Thyroid gland (tissue), 4 donors: ENCODE data around the gene CAMK2G. TPM values are rescaled to one million over a fixed set of nuclear protein-coding genes. Genes with fewer than 3 reads are reported as not detected.

Experiments used
- DNase-seq, 2 donors: peaks; one replicate each; pipeline ENCODE4 v3.0.0-alpha.2; 2019
- H3K27ac ChIP-seq, 3 donors: fragments of 200-600 bp; sonication (generic); 1 replicate in 2 of 3; 2 replicates in 1 of 3; pipeline ENCODE4 v1.5.1; 2016 to 2019; ENCODE audit warnings: mild to moderate bottlenecking in 1 of 3, moderate library complexity in 1 of 3
- H3K27me3 ChIP-seq: fragments of 200-600 bp; sonication (generic); one replicate; pipeline ENCODE4 v1.5.1; 2019
- H3K36me3 ChIP-seq, 2 donors: fragments of 200-600 bp; sonication (generic); one replicate each; pipeline ENCODE4 v1.5.1; 2016 to 2019
- H3K4me1 ChIP-seq, 2 donors: fragments of 200-600 bp; sonication (generic); one replicate each; pipeline ENCODE4 v1.5.1; 2017 to 2019
- H3K4me3 ChIP-seq, 3 donors: fragments of 200-600 bp; sonication (generic); replicated peaks in 1 of 3; 1 replicate in 2 of 3; 2 replicates in 1 of 3; pipeline ENCODE4 v1.5.1; 2016; ENCODE audit warnings: mild to moderate bottlenecking in 1 of 3
- H3K9me3 ChIP-seq: fragments of 200-600 bp; sonication (generic); one replicate; pipeline ENCODE4 v1.5.1; 2017
- POLR2A ChIP-seq, 2 donors: fragments of 450-650 bp; IDR thresholded peaks; one replicate each; pipeline ENCODE4 v1.6.1; 2017; ENCODE audit warnings: antibody characterized with exemption in 2 of 2, mild to moderate bottlenecking in 2 of 2, moderate library complexity in 1 of 2
- WGBS, 2 donors: methylation state at CpG; one replicate each; pipeline ENCODE4 v1.1.5; 2017; 5-methylcytosine and 5-hydroxymethylcytosine counted together
- intact Hi-C: fragments of 100-400 bp; cut with DNase I; formaldehyde crosslinking; loops from one replicate; pipeline ENCODE4 v1.15.1; 2023
- total RNA-seq, 4 donors: library from RNA; depleted of rRNA; stranded (reverse); fragments of >200 nt; gene quantifications; one replicate each; pipeline ENCODE4 v1.2.3, GENCODE V29; 2016
- TF ChIP-seq, protein P1 (sequence below), 6 experiments: fragments of 200-600 bp in 3 of 6; fragments of 450-650 bp in 3 of 6; sonication (generic) in 3 of 6; IDR thresholded peaks; one replicate each; pipeline ENCODE4 v1.5.1; 2016 to 2019; ENCODE audit warnings: antibody characterized with exemption in 6 of 6, mild to moderate bottlenecking in 2 of 6, inconsistent platforms in 1 of 6, moderate library complexity in 1 of 6

Gene CAMK2G
- total RNA-seq, 4 donors from 2014 or later = 21.2 to 27.4 (median 22.3) TPM

DNA sequence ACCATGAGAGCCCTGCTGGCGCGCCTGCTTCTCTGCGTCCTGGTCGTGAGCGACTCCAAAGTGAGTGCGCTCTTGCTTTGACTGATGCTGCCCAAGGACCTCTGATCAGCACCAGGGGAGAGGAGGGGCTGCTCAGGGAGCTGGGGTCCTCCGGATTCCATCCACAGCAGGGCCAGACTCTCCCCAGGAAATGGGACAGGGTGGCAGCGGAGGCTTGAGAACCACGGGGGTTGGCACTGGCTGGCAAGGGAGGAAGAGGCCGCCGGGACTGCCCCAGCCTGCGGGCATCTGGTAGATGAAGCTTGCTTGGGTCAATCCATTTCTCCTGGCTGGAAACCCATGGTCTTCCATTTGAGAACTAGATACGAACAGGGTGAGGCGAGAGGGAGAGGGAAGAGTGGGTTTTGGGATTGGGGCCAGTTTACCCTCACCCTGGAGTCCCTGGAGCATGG is 37.2 kb upstream of the CAMK2G start:
- TF ChIP-seq POLR2A (IDR thresholded peaks at IDR 0.05) = no peak
- TF ChIP-seq, protein P1, sequence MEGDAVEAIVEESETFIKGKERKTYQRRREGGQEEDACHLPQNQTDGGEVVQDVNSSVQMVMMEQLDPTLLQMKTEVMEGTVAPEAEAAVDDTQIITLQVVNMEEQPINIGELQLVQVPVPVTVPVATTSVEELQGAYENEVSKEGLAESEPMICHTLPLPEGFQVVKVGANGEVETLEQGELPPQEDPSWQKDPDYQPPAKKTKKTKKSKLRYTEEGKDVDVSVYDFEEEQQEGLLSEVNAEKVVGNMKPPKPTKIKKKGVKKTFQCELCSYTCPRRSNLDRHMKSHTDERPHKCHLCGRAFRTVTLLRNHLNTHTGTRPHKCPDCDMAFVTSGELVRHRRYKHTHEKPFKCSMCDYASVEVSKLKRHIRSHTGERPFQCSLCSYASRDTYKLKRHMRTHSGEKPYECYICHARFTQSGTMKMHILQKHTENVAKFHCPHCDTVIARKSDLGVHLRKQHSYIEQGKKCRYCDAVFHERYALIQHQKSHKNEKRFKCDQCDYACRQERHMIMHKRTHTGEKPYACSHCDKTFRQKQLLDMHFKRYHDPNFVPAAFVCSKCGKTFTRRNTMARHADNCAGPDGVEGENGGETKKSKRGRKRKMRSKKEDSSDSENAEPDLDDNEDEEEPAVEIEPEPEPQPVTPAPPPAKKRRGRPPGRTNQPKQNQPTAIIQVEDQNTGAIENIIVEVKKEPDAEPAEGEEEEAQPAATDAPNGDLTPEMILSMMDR (IDR thresholded peaks at IDR 0.05) = no peak
- intact Hi-C loops = no loop called here
- Histone ChIP-seq H3K9me3 (no peaks in the 10 kb centered on the region), H3K27me3 (no peaks in the 10 kb centered on the region), H3K4me1 (peaks cover 17 to 50% of the 10 kb centered on the region in 2 donors), H3K27ac (peak overlapping the region; percentile 4 to 69 (median 62)), H3K36me3 (no peaks in the 10 kb centered on the region), H3K4me3 (peak overlapping the region; percentile 15 to 54 (median 25))
- 14 to 15% methylated on average over 7 to 8 of the region's 14 CpGs for WGBS, 2 donors
- peak in 1 of 2 donors; percentile 32 for DNase-seq

DNA sequence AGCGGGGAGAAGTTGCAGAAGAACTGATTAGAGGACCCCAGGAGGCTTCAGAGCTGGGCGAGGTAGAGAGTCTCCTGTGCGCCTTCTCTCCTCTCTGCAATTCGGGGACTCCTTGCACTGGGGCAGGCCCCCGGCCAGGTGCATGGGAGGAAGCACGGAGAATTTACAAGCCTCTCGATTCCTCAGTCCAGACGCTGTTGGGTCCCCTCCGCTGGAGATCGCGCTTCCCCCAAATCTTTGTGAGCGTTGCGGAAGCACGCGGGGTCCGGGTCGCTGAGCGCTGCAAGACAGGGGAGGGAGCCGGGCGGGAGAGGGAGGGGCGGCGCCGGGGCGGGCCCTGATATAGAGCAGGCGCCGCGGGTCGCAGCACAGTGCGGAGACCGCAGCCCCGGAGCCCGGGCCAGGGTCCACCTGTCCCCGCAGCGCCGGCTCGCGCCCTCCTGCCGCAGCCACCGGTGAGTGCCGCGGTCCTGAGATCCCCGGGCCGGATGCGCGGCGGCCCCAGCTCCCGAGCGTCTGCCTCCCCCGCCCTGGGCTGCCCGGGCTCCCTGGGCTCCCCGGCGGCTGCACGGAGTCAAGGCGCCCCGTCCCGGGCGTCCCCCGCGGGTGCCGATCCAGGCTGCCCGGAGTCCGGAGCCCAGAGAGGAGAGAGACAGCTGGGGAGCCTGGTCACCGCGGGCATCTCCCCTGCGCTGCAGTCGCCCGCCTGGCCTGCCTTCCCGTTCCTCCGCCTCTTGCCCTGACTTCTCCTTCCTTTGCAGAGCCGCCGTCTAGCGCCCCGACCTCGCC is 36.6 kb upstream of the CAMK2G start, which contains the start of gene PLAU:
Gene PLAU (plus strand): TSS at position 369 of the 789 bp plus-strand sequence. CDS start 424 bp downstream, outside the sequence.
- Histone ChIP-seq H3K9me3 (no peaks in the 10 kb centered on the region), H3K36me3 (no peaks in the 10 kb centered on the region), H3K4me1 (peaks cover 17 to 55% of the 10 kb centered on the region in 2 donors), H3K27me3 (no peaks in the 10 kb centered on the region), H3K27ac (peak within 1 kb of the TSS; percentile 4 to 69 (median 62)), H3K4me3 (peak within 1 kb of the TSS; percentile 15 to 54 (median 25))
- intact Hi-C loops = no loop called here
- TF ChIP-seq, protein P1 (IDR thresholded peaks at IDR 0.05) = no peak
- peak in 1 of 2 donors; percentile 45 for TF ChIP-seq POLR2A (IDR thresholded peaks at IDR 0.05)
- peak; percentile 27 to 39 for DNase-seq
- WGBS, 2 donors = 9% methylated on average over 14 of the region's 74 CpGs

DNA sequence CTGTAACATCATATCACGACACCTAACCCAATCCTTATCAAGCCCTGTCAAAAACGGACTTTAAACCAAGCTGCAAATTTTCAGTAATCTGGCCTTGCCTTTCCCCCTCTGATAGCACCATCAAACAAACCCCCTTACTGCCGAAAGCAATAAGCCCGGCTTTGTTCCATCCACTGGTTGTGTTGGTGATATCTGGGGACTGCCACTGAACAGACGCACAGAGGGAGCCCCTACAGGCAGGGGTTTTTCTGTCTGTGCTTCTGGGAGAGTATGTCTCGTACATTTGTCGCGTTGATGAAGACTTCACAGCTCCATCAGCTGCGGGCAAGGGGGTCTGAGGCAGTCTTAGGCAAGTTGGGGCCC is 36.0 kb upstream of the CAMK2G start:
- Histone ChIP-seq H3K27ac (no peak overlapping the region), H3K27me3 (no peaks in the 10 kb centered on the region), H3K4me3 (peak overlapping the region in 1 of 3 donors; percentile 54), H3K9me3 (no peaks in the 10 kb centered on the region), H3K36me3 (no peaks in the 10 kb centered on the region), H3K4me1 (peaks cover 17 to 57% of the 10 kb centered on the region in 2 donors)
- intact Hi-C loops = no loop called here
- WGBS, 2 donors = 71 to 76% methylated on average over 9 of the region's 9 CpGs
- no peak for DNase-seq
- TF ChIP-seq, protein P1 (IDR thresholded peaks at IDR 0.05) = no peak
- no peak for TF ChIP-seq POLR2A (IDR thresholded peaks at IDR 0.05)

DNA sequence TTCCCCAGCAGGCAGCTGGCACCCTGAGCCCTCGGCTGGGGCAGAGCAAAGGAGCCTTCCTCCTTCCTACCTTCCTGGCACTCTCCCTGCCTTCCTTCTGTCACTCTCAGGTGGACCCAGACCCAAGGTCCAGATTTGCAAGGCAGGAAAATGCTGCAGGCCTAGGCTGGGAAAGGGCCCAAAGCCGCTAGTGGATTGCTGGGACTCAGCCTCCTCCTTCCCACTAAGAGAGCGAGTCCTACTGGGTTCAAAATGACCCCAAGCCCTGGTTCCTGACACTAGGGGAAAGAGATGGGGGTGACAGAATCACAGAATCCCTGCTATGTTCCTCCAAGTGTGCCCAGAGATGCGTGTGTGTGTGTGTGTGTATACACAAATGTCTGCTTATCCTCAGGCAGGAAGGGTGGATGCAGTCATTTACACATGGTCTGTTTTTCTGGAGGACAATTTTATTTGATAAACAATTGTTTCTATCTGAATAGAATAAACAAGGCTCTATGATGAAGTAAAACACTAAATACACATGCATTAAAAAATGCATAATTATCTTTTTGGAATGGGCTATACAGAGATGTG is 35.3 kb upstream of the CAMK2G start:
- H3K36me3 ChIP-seq = no peaks in the 10 kb centered on the region
- no peaks in the 10 kb centered on the region for H3K9me3 ChIP-seq
- H3K27me3 ChIP-seq = no peaks in the 10 kb centered on the region
- WGBS, 2 donors = 83 to 85% methylated on average over 4 of the region's 4 CpGs
- DNase-seq = no peak
- peak overlapping the region in 2 of 3 donors; percentile 17 to 20 for H3K27ac ChIP-seq
- intact Hi-C loops = no loop called here
- H3K4me1 ChIP-seq = peaks cover 17 to 57% of the 10 kb centered on the region in 2 donors
- H3K4me3 ChIP-seq = no peak overlapping the region
- no peak for TF ChIP-seq POLR2A (IDR thresholded peaks at IDR 0.05)
- TF ChIP-seq, protein P1 (IDR thresholded peaks at IDR 0.05) = no peak
